Measurements from ENCODE around the gene MARCHF10.
A peak's percentile ranks its signal among the peaks of the same experiment; 100 is the strongest.

MARCHF10 gene

GRCh38 chr17:62821189-62822079 is 13.3 kb upstream of the MARCHF10 start:
- TF ChIP-seq, protein P1, sequence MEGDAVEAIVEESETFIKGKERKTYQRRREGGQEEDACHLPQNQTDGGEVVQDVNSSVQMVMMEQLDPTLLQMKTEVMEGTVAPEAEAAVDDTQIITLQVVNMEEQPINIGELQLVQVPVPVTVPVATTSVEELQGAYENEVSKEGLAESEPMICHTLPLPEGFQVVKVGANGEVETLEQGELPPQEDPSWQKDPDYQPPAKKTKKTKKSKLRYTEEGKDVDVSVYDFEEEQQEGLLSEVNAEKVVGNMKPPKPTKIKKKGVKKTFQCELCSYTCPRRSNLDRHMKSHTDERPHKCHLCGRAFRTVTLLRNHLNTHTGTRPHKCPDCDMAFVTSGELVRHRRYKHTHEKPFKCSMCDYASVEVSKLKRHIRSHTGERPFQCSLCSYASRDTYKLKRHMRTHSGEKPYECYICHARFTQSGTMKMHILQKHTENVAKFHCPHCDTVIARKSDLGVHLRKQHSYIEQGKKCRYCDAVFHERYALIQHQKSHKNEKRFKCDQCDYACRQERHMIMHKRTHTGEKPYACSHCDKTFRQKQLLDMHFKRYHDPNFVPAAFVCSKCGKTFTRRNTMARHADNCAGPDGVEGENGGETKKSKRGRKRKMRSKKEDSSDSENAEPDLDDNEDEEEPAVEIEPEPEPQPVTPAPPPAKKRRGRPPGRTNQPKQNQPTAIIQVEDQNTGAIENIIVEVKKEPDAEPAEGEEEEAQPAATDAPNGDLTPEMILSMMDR (conservative IDR thresholded peaks at IDR 0.05; ENCODE audit: low read depth): no peak
- no peak for DNase-seq (ENCODE audit: low spot score)
- CTCF ChIA-PET: no interaction called here
- POLR2A ChIA-PET (ENCODE audit: low non-redundant PET): no interaction called here
- peak overlapping the region; percentile 95 for H3K27ac ChIP-seq

- peak; percentile 92 for DNase-seq (ENCODE audit: low spot score)
- TF ChIP-seq, protein P1 (conservative IDR thresholded peaks at IDR 0.05; ENCODE audit: low read depth): no peak
- CTCF ChIA-PET: interaction anchor here (0.7 kb wide), 1 partner anchor 46 kb away, joined by 3 read pairs; no protein-coding TSS in a partner anchor
- H3K27ac ChIP-seq: peak overlapping the region; percentile 95
- POLR2A ChIA-PET (ENCODE audit: low non-redundant PET): no interaction called here
These were observed 11.6 kb upstream of the MARCHF10 start for GRCh38 chr17:62819511-62820221.

DNA sequence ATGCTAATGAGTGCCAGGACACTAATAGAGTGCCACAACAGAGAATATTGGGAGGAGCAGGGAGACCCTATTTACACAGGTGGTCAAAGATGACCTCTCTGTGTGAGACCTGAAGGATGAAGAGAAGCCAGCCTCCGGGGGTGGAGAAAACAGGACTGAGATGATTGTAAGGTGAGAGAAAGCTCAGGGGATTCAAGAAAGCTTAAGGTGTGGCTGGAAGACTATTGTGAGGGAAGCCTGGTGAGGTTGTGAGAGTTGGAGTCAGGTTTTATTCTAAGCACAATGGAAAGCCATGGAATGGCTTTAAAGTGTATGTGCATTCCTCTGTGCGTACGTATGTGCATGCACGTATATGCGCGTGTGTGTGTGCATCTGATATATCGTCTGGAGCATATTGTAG is 10.4 kb upstream of the MARCHF10 start:
- DNase-seq (ENCODE audit: low spot score): no peak
- peak overlapping the region; percentile 95 for H3K27ac ChIP-seq
- ChIA-PET CTCF (interaction anchor here (0.6 kb wide), 1 partner anchor 862 kb away, joined by 4 read pairs; no protein-coding TSS in a partner anchor), POLR2A (ENCODE audit: low non-redundant PET) (no interaction called here)
- TF ChIP-seq, protein P1 (conservative IDR thresholded peaks at IDR 0.05; ENCODE audit: low read depth): no peak

DNA sequence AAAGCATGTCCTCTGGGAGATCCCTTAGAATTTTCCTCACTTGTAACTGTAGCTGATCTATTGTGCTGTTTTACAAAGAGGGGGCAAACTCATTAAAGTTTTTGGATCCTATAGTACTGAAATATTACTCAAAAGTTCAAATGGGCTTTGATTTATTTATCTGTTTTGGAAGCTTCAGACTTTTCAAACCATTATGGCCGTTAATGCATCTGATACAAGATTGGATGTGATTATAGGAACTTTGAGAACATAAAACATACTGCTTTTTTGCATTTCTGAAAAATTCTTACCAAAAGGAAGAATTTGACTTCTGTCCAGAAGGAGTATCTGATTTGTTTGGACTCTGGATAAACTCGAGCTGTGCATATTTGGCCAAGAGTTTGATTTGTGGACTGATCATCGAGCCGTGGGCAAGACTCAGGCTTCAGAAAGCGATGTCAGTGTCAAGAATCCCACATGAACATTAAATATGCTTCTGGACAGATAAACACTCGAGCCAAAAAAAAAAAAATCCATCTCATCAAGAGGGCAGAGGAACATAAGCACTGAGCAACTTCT is 8.2 kb upstream of the MARCHF10 start:
- DNase-seq (ENCODE audit: low spot score): no peak
- ChIA-PET CTCF (no interaction called here), POLR2A (ENCODE audit: low non-redundant PET) (no interaction called here)
- TF ChIP-seq, protein P1 (conservative IDR thresholded peaks at IDR 0.05; ENCODE audit: low read depth): no peak
- H3K27ac ChIP-seq: no peak overlapping the region

DNA sequence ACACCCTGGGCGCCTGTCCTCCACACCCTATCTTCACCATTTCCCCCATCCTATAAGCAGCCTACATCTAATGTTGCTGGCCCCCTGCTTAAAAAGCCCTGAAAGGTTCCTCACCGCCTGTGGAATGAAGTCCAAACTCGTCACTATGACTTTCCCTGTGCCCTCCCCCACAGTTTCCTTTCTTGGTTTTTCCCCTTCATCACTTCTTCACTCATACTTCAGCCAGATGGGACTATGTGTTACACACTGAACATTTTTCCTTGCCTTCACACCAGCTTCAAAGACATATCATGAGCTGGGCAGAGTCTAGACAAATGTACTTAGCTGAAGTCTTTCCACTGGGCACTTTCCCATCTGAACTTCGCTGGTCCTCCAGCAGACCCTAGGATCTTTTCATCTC is 1.5 kb upstream of the MARCHF10 start:
- no peak for DNase-seq (ENCODE audit: low spot score)
- CTCF ChIA-PET: interaction anchor here (0.5 kb wide), 1 partner anchor 44 kb away, joined by 3 read pairs; no protein-coding TSS in a partner anchor
- no peak overlapping the region; the same call in 1 of the 2 replicates for H3K27ac ChIP-seq
- POLR2A ChIA-PET (ENCODE audit: low non-redundant PET): no interaction called here
- TF ChIP-seq, protein P1 (conservative IDR thresholded peaks at IDR 0.05; ENCODE audit: low read depth): no peak

GRCh38 chr17:62808576-62808970 is 459 bp upstream of the MARCHF10 start:
- TF ChIP-seq, protein P1 (conservative IDR thresholded peaks at IDR 0.05; ENCODE audit: low read depth): no peak
- peak overlapping the region; percentile 70 for H3K27ac ChIP-seq
- CTCF ChIA-PET: no interaction called here
- no peak for DNase-seq (ENCODE audit: low spot score)
- POLR2A ChIA-PET (ENCODE audit: low non-redundant PET): no interaction called here
